GM23338 (cell line): ENCODE results near the gene BCAS3. TPM values are rescaled to one million over a fixed set of nuclear protein-coding genes. Genes with fewer than 3 reads are reported as not detected.

Experiments used
- ATAC-seq: fragments of 200-7000 bp; cut with Tn5 transposase; 3 replicates; pipeline ENCODE4 v1.9.1; 2020
- DNase-seq: peaks from one replicate; pipeline ENCODE4 v3.0.0-alpha.2; 2015; ENCODE audit warnings: low spot score
- H2AFZ ChIP-seq: fragments of 200-600 bp; sonication (generic); 2 replicates; pipeline ENCODE4 v1.8.0; 2016; ENCODE audit warnings: antibody characterized with exemption, mild to moderate bottlenecking, moderate library complexity
- H3F3A ChIP-seq: fragments of 200-600 bp; sonication (generic); replicated peaks from 2 replicates; pipeline ENCODE4 v1.8.0; 2017; ENCODE audit warnings: antibody characterized with exemption, mixed run types, low read depth
- H3K27ac ChIP-seq: fragments of 200-600 bp; sonication (generic); 2 replicates; pipeline ENCODE4 v1.6.1; 2016; ENCODE audit warnings: low read depth
- H3K27me3 ChIP-seq: fragments of 200-600 bp; sonication (generic); 2 replicates; pipeline ENCODE4 v1.8.0; 2016; ENCODE audit warnings: mild to moderate bottlenecking, mixed run types, moderate library complexity; ENCODE audit not compliant: insufficient read depth
- H3K36me3 ChIP-seq: fragments of 200-600 bp; sonication (generic); 2 replicates; pipeline ENCODE4 v1.8.0; 2016; ENCODE audit warnings: mild to moderate bottlenecking; ENCODE audit not compliant: insufficient read depth
- H3K4me1 ChIP-seq: fragments of 200-600 bp; sonication (generic); 2 replicates; pipeline ENCODE4 v1.8.0; 2016; ENCODE audit warnings: mild to moderate bottlenecking, moderate library complexity; ENCODE audit not compliant: insufficient read depth
- H3K4me2 ChIP-seq: fragments of 200-600 bp; sonication (generic); 2 replicates; pipeline ENCODE4 v1.7.1; 2017; ENCODE audit warnings: mixed run types
- H3K4me3 ChIP-seq: fragments of 200-600 bp; sonication (generic); 2 replicates; pipeline ENCODE4 v1.6.1; 2016; ENCODE audit warnings: mixed run types
- H3K79me2 ChIP-seq: fragments of 200-600 bp; sonication (generic); replicated peaks from 2 replicates; pipeline ENCODE4 v1.8.0; 2017; ENCODE audit warnings: mild to moderate bottlenecking; ENCODE audit not compliant: insufficient read depth
- H3K9me2 ChIP-seq: fragments of 200-600 bp; sonication (generic); 2 replicates; pipeline ENCODE4 v1.8.0; 2017; ENCODE audit not compliant: insufficient read depth
- H4K20me1 ChIP-seq: fragments of 200-600 bp; sonication (generic); replicated peaks from 2 replicates; pipeline ENCODE4 v1.8.0; 2017; ENCODE audit warnings: mild to moderate bottlenecking; ENCODE audit not compliant: insufficient read depth
- H3K27ac Mint-ChIP-seq: 2 replicates; pipeline ENCODE4 v1.8.0; 2020; ENCODE audit warnings: inconsistent platforms, mild to moderate bottlenecking, moderate library complexity, mixed read lengths
- H3K27me3 Mint-ChIP-seq: 3 replicates; pipeline ENCODE4 v1.8.0; 2022; ENCODE audit warnings: low read depth, mild to moderate bottlenecking, moderate library complexity, mixed read lengths, inconsistent platforms; ENCODE audit not compliant: insufficient read depth, poor library complexity
- H3K36me3 Mint-ChIP-seq: 3 replicates; pipeline ENCODE4 v1.8.0; 2021; ENCODE audit warnings: low read depth, mild to moderate bottlenecking, inconsistent platforms, moderate library complexity, mixed read lengths
- H3K4me1 Mint-ChIP-seq: 3 replicates; pipeline ENCODE4 v1.8.0; 2020; ENCODE audit warnings: mild to moderate bottlenecking, inconsistent platforms, mixed read lengths
- H3K4me3 Mint-ChIP-seq: 3 replicates; pipeline ENCODE4 v1.8.0; 2021; ENCODE audit warnings: moderate library complexity, mild to moderate bottlenecking, inconsistent platforms, mixed read lengths
- H3K9me3 Mint-ChIP-seq: 3 replicates; pipeline ENCODE4 v1.8.0; 2020; ENCODE audit warnings: moderate library complexity, mild to moderate bottlenecking, inconsistent platforms, mixed read lengths
- CREB1 ChIP-seq: fragments of 250-450 bp; sonication (Bioruptor Pico); IDR thresholded peaks from 2 replicates; pipeline ENCODE4 v1.5.0; 2020; ENCODE audit warnings: low read depth, mild to moderate bottlenecking, moderate library complexity
- CTCF ChIP-seq, 2 experiments: fragments of 200-600 bp in 1 of 2; sonication (generic) in 1 of 2; conservative IDR thresholded peaks; 2 replicates each; pipeline versions ENCODE4 v1.5.1 to v1.6.1; 2016 to 2017; ENCODE audit warnings: antibody characterized with exemption in 2 of 2, low read depth in 2 of 2, mild to moderate bottlenecking in 2 of 2, moderate library complexity in 1 of 2
- ETS1 ChIP-seq: IDR thresholded peaks from 2 replicates; pipeline ENCODE4 v1.6.1; 2016; ENCODE audit warnings: antibody characterized with exemption
- EZH2 ChIP-seq: fragments of 200-600 bp; sonication (generic); IDR thresholded peaks from one replicate; pipeline ENCODE4 v1.8.0; 2017; ENCODE audit warnings: antibody characterized with exemption, mild to moderate bottlenecking, low read depth; ENCODE audit not compliant: unreplicated experiment
- EZH2phosphoT487 ChIP-seq: fragments of 200-600 bp; sonication (generic); IDR thresholded peaks from one replicate; pipeline ENCODE4 v1.8.1; 2018; ENCODE audit warnings: antibody characterized with exemption; ENCODE audit not compliant: unreplicated experiment
- JUNB ChIP-seq: IDR thresholded peaks from one replicate; pipeline ENCODE4 v1.6.1; 2016; ENCODE audit warnings: antibody characterized with exemption; ENCODE audit not compliant: unreplicated experiment
- NANOG ChIP-seq: IDR thresholded peaks from 2 replicates; pipeline ENCODE4 v1.6.1; 2016; ENCODE audit warnings: antibody characterized with exemption, borderline replicate concordance
- POLR2AphosphoS5 ChIP-seq: IDR thresholded peaks from 2 replicates; pipeline ENCODE4 v1.6.1; 2016; ENCODE audit warnings: antibody characterized with exemption, low read depth
- REST ChIP-seq: IDR thresholded peaks from one replicate; pipeline ENCODE4 v1.6.1; 2018; ENCODE audit warnings: antibody characterized with exemption; ENCODE audit not compliant: unreplicated experiment
- STAT1 ChIP-seq: IDR thresholded peaks from one replicate; pipeline ENCODE4 v1.6.1; 2016; ENCODE audit warnings: antibody characterized with exemption; ENCODE audit not compliant: unreplicated experiment
- ZNF114 ChIP-seq: fragments of 250-450 bp; sonication (Bioruptor Pico); IDR thresholded peaks from 2 replicates; pipeline ENCODE4 v1.5.0; 2020; ENCODE audit warnings: mild to moderate bottlenecking, moderate library complexity
- ZNF331 ChIP-seq: fragments of 250-450 bp; sonication (Bioruptor Pico); IDR thresholded peaks from 2 replicates; pipeline ENCODE4 v1.5.0; 2020; ENCODE audit warnings: low read depth, mild to moderate bottlenecking, moderate library complexity
- ZNF462 ChIP-seq: fragments of 250-450 bp; sonication (Bioruptor Pico); IDR thresholded peaks from 2 replicates; pipeline ENCODE4 v1.5.0; 2020; ENCODE audit warnings: mild to moderate bottlenecking, moderate library complexity
- polyA plus RNA-seq: library from polyadenylated mRNA; unstranded; fragments of >200 nt; fragmentation: Nextera tagmentation; extraction: Ambion mirVana; gene quantifications from 2 replicates; pipeline ENCODE4 v1.2.1, GENCODE V29; 2016
- total RNA-seq: library from RNA; depleted of rRNA; stranded (reverse); fragments of >200 nt; shearing (Covaris generic); gene quantifications from 2 replicates; pipeline ENCODE4 v1.2.3, GENCODE V29; 2014

Gene BCAS3
- total and polyA plus RNA-seq, 2 experiments from 2014 or later: 8.2 to 28.0 TPM

- Histone ChIP-seq H4K20me1 (0 out of 2 replicates have a peak, but pooled peaks cover 4% of the 10 kb centered on the region), H3K36me3 (no peaks in the 10 kb centered on the region), H3K79me2 (no peaks in the 10 kb centered on the region), H3K27ac (no peak overlapping the region), H3F3A (no peaks in the 10 kb centered on the region), H2AFZ (no peak overlapping the region), H3K4me1 (no peaks in the 10 kb centered on the region), H3K4me3 (no peak overlapping the region), H3K4me2 (no peak overlapping the region), H3K27me3 (no peaks in the 10 kb centered on the region), H3K9me2 (no peaks in the 10 kb centered on the region)
- no peaks in the 10 kb centered on the region for H3K9me3 Mint-ChIP-seq
- peaks cover 9% of the 10 kb centered on the region; the same call in 2 of the 3 replicates for H3K36me3 Mint-ChIP-seq
- peaks cover 2% of the 10 kb centered on the region for H3K27me3 Mint-ChIP-seq
- TF ChIP-seq JUNB: no peak
- no peak for TF ChIP-seq EZH2phosphoT487
- TF ChIP-seq REST: no peak
- TF ChIP-seq ETS1: no peak
- no peak for TF ChIP-seq EZH2
- no peak for TF ChIP-seq CTCF (conservative IDR thresholded peaks at IDR 0.05; ENCODE audit: low read depth in 2 of 2)
- no peak for TF ChIP-seq CREB1 (CRISPR knock-in tag)
- no peak for TF ChIP-seq ZNF462 (CRISPR knock-in tag)
- no peak for TF ChIP-seq ZNF331 (CRISPR knock-in tag)
- no peak for TF ChIP-seq NANOG
- no peak for TF ChIP-seq POLR2AphosphoS5
- no peak for TF ChIP-seq ZNF114
- TF ChIP-seq STAT1: no peak
- no peak for DNase-seq
- H3K4me3 Mint-ChIP-seq: no peak overlapping the region
- no peak for ATAC-seq
- no peak overlapping the region for H3K27ac Mint-ChIP-seq
- H3K4me1 Mint-ChIP-seq: no peaks in the 10 kb centered on the region
Measured at GRCh38 chr17:60664022-60664421, 13.6 kb upstream of the BCAS3 start.
